ENCODE results near the gene PRDM5.

Gene PRDM5

GRCh38 chr4:120798570-120798969, 124.0 kb downstream of the PRDM5 start:
- Histone ChIP-seq H4K8ac (ENCODE audit: low read depth, low read length) (no peak overlapping the region), H2BK120ac (ENCODE audit: low read depth, low read length) (no peak overlapping the region), H2BK15ac (replicated peaks; ENCODE audit: low read depth) (no peak overlapping the region), H3K79me2 (ENCODE audit: control insufficient read depth, insufficient read depth, low read length) (no peaks in the 10 kb centered on the region), H3K56ac (ENCODE audit: low read length) (no peak overlapping the region), H3K36me3 (ENCODE audit: control insufficient read depth, insufficient read depth, low read length) (no peaks in the 10 kb centered on the region), H3K4me2 (ENCODE audit: low read length) (no peak overlapping the region), H4K5ac (ENCODE audit: low read length) (no peak overlapping the region), H3K23ac (ENCODE audit: low read length) (no peak overlapping the region), H3K79me1 (ENCODE audit: low read length) (no peaks in the 10 kb centered on the region), H3K18ac (ENCODE audit: low read length) (no peak overlapping the region), H3K27me3 (ENCODE audit: insufficient read depth, low read length, poor library complexity) (no peaks in the 10 kb centered on the region), H3K4me1 (ENCODE audit: control insufficient read depth, low read depth, low read length) (no peaks in the 10 kb centered on the region), H2BK5ac (ENCODE audit: low read length) (no peak overlapping the region), H3K9ac (ENCODE audit: low read length) (no peak overlapping the region), H3K4me3 (ENCODE audit: low read length) (no peak overlapping the region), H3K4ac (ENCODE audit: low read depth, low read length) (no peak overlapping the region), H3K27ac (ENCODE audit: low read depth, low read length) (no peak overlapping the region), H2AK5ac (ENCODE audit: low read length) (no peak overlapping the region)
- DNase-seq, result no peak
- WGBS (ENCODE audit: extremely low coverage, insufficient coverage, low lambda C conversion rate), result no CpG with 5 or more reads among the region's 3 CpGs

GRCh38 chr4:120796271-120796670, 126.3 kb downstream of the PRDM5 start:
- Histone ChIP-seq H3K79me1 (ENCODE audit: low read length) (no peaks in the 10 kb centered on the region), H3K4ac (ENCODE audit: low read depth, low read length) (no peak overlapping the region), H2AK5ac (ENCODE audit: low read length) (no peak overlapping the region), H3K36me3 (ENCODE audit: control insufficient read depth, insufficient read depth, low read length) (no peaks in the 10 kb centered on the region), H3K4me3 (ENCODE audit: low read length) (no peak overlapping the region), H3K27ac (ENCODE audit: low read depth, low read length) (no peak overlapping the region), H3K4me2 (ENCODE audit: low read length) (no peak overlapping the region), H2BK15ac (replicated peaks; ENCODE audit: low read depth) (no peak overlapping the region), H2BK5ac (ENCODE audit: low read length) (no peak overlapping the region), H3K79me2 (ENCODE audit: control insufficient read depth, insufficient read depth, low read length) (no peaks in the 10 kb centered on the region), H4K5ac (ENCODE audit: low read length) (no peak overlapping the region), H3K27me3 (ENCODE audit: insufficient read depth, low read length, poor library complexity) (no peaks in the 10 kb centered on the region), H4K8ac (ENCODE audit: low read depth, low read length) (no peak overlapping the region), H3K18ac (ENCODE audit: low read length) (no peak overlapping the region), H3K56ac (ENCODE audit: low read length) (no peak overlapping the region), H3K4me1 (ENCODE audit: control insufficient read depth, low read depth, low read length) (no peaks in the 10 kb centered on the region), H3K9ac (ENCODE audit: low read length) (no peak overlapping the region), H3K23ac (ENCODE audit: low read length) (no peak overlapping the region), H2BK120ac (ENCODE audit: low read depth, low read length) (no peak overlapping the region)
- no CpG with 5 or more reads among the region's 3 CpGs for WGBS (ENCODE audit: extremely low coverage, insufficient coverage, low lambda C conversion rate)
- no peak for DNase-seq

DNA sequence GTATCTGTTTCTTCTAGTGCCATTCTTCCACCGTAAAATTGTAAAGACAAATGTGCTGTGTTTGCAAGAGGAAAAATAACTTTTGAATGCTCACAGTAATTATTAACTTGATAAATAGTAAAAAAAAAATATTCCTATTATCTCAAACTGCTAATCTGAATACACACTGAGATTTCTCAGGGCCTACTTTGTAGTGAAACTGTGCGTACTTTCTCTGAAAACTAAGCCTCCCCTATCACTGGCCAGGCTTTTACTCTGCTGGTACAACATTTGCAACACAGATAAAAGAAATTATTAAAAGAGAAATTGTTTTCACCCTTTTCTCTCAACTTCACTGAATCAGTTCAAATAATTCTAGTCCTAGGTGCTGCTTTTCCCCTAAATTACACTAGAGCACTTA, 137.3 kb downstream of the PRDM5 start:
- Histone ChIP-seq H4K8ac (ENCODE audit: low read depth, low read length) (no peak overlapping the region), H3K79me1 (ENCODE audit: low read length) (no peaks in the 10 kb centered on the region), H2AK5ac (ENCODE audit: low read length) (no peak overlapping the region), H3K4ac (ENCODE audit: low read depth, low read length) (no peak overlapping the region), H3K79me2 (ENCODE audit: control insufficient read depth, insufficient read depth, low read length) (no peaks in the 10 kb centered on the region), H3K56ac (ENCODE audit: low read length) (no peak overlapping the region), H4K5ac (ENCODE audit: low read length) (no peak overlapping the region), H3K4me3 (ENCODE audit: low read length) (no peak overlapping the region), H3K9ac (ENCODE audit: low read length) (no peak overlapping the region), H3K36me3 (ENCODE audit: control insufficient read depth, insufficient read depth, low read length) (no peaks in the 10 kb centered on the region), H2BK5ac (ENCODE audit: low read length) (no peak overlapping the region), H3K18ac (ENCODE audit: low read length) (no peak overlapping the region), H3K27me3 (ENCODE audit: insufficient read depth, low read length, poor library complexity) (no peaks in the 10 kb centered on the region), H2BK120ac (ENCODE audit: low read depth, low read length) (no peak overlapping the region), H3K27ac (ENCODE audit: low read depth, low read length) (no peak overlapping the region), H3K23ac (ENCODE audit: low read length) (no peak overlapping the region), H2BK15ac (replicated peaks; ENCODE audit: low read depth) (no peak overlapping the region), H3K4me1 (ENCODE audit: control insufficient read depth, low read depth, low read length) (no peaks in the 10 kb centered on the region), H3K4me2 (ENCODE audit: low read length) (no peak overlapping the region)
- no CpG with 5 or more reads among the region's 2 CpGs for WGBS (ENCODE audit: extremely low coverage, insufficient coverage, low lambda C conversion rate)
- DNase-seq, result no peak

GRCh38 chr4:120777459-120777858, 145.1 kb downstream of the PRDM5 start:
- no peak overlapping the region for H3K27ac ChIP-seq (ENCODE audit: low read depth, low read length)

GRCh38 chr4:120775431-120775830, 147.1 kb downstream of the PRDM5 start:
- Histone ChIP-seq H2BK5ac (ENCODE audit: low read length) (no peak overlapping the region), H3K9ac (ENCODE audit: low read length) (no peak overlapping the region), H3K18ac (ENCODE audit: low read length) (no peak overlapping the region), H3K4me3 (ENCODE audit: low read length) (no peak overlapping the region), H4K5ac (ENCODE audit: low read length) (no peak overlapping the region), H3K27ac (ENCODE audit: low read depth, low read length) (no peak overlapping the region), H3K79me2 (ENCODE audit: control insufficient read depth, insufficient read depth, low read length) (no peaks in the 10 kb centered on the region), H3K23ac (ENCODE audit: low read length) (no peak overlapping the region), H3K4ac (ENCODE audit: low read depth, low read length) (no peak overlapping the region), H3K4me1 (ENCODE audit: control insufficient read depth, low read depth, low read length) (no peaks in the 10 kb centered on the region), H3K27me3 (ENCODE audit: insufficient read depth, low read length, poor library complexity) (no peaks in the 10 kb centered on the region), H2BK120ac (ENCODE audit: low read depth, low read length) (no peak overlapping the region), H3K79me1 (ENCODE audit: low read length) (no peaks in the 10 kb centered on the region), H2BK15ac (replicated peaks; ENCODE audit: low read depth) (no peak overlapping the region), H3K4me2 (ENCODE audit: low read length) (no peak overlapping the region), H2AK5ac (ENCODE audit: low read length) (no peak overlapping the region), H3K56ac (ENCODE audit: low read length) (no peak overlapping the region), H3K36me3 (ENCODE audit: control insufficient read depth, insufficient read depth, low read length) (no peaks in the 10 kb centered on the region), H4K8ac (ENCODE audit: low read depth, low read length) (no peak overlapping the region)
- DNase-seq, result no peak

More at GRCh38 chr4:120777459-120777858, 145.1 kb downstream of the PRDM5 start:
- Histone ChIP-seq H2BK15ac (replicated peaks; ENCODE audit: low read depth) (no peak overlapping the region), H3K4me3 (ENCODE audit: low read length) (no peak overlapping the region), H3K56ac (ENCODE audit: low read length) (no peak overlapping the region), H3K23ac (ENCODE audit: low read length) (no peak overlapping the region), H3K9ac (ENCODE audit: low read length) (no peak overlapping the region), H3K79me2 (ENCODE audit: control insufficient read depth, insufficient read depth, low read length) (no peaks in the 10 kb centered on the region), H2AK5ac (ENCODE audit: low read length) (no peak overlapping the region), H4K5ac (ENCODE audit: low read length) (no peak overlapping the region), H3K79me1 (ENCODE audit: low read length) (no peaks in the 10 kb centered on the region), H2BK5ac (ENCODE audit: low read length) (no peak overlapping the region), H2BK120ac (ENCODE audit: low read depth, low read length) (no peak overlapping the region), H3K4me1 (ENCODE audit: control insufficient read depth, low read depth, low read length) (no peaks in the 10 kb centered on the region), H3K18ac (ENCODE audit: low read length) (no peak overlapping the region), H3K4me2 (ENCODE audit: low read length) (no peak overlapping the region), H4K8ac (ENCODE audit: low read depth, low read length) (no peak overlapping the region), H3K4ac (ENCODE audit: low read depth, low read length) (no peak overlapping the region), H3K27me3 (ENCODE audit: insufficient read depth, low read length, poor library complexity) (no peaks in the 10 kb centered on the region), H3K36me3 (ENCODE audit: control insufficient read depth, insufficient read depth, low read length) (no peaks in the 10 kb centered on the region)
- DNase-seq, result no peak

- no peaks in the 10 kb centered on the region for H3K79me1 ChIP-seq (ENCODE audit: low read length)
- H2BK120ac ChIP-seq (ENCODE audit: low read depth, low read length), result no peak overlapping the region
- H3K79me2 ChIP-seq (ENCODE audit: control insufficient read depth, insufficient read depth, low read length), result no peaks in the 10 kb centered on the region
- no peak overlapping the region for H4K8ac ChIP-seq (ENCODE audit: low read depth, low read length)
- H2BK5ac ChIP-seq (ENCODE audit: low read length), result no peak overlapping the region
- no peak overlapping the region for H3K56ac ChIP-seq (ENCODE audit: low read length)
- H4K5ac ChIP-seq (ENCODE audit: low read length), result no peak overlapping the region
- no peak overlapping the region for H2AK5ac ChIP-seq (ENCODE audit: low read length)
- no peak overlapping the region for H3K4me3 ChIP-seq (ENCODE audit: low read length)
- no peak overlapping the region for H3K4me2 ChIP-seq (ENCODE audit: low read length)
- H3K23ac ChIP-seq (ENCODE audit: low read length), result no peak overlapping the region
- H3K4me1 ChIP-seq (ENCODE audit: control insufficient read depth, low read depth, low read length), result no peaks in the 10 kb centered on the region
- H2BK15ac ChIP-seq (replicated peaks; ENCODE audit: low read depth), result no peak overlapping the region
- H3K18ac ChIP-seq (ENCODE audit: low read length), result no peak overlapping the region
- no peak overlapping the region for H3K27ac ChIP-seq (ENCODE audit: low read depth, low read length)
- no peak overlapping the region for H3K4ac ChIP-seq (ENCODE audit: low read depth, low read length)
- H3K36me3 ChIP-seq (ENCODE audit: control insufficient read depth, insufficient read depth, low read length), result no peaks in the 10 kb centered on the region
- no CpG with 5 or more reads among the region's 1 CpG for WGBS (ENCODE audit: extremely low coverage, insufficient coverage, low lambda C conversion rate)
- H3K9ac ChIP-seq (ENCODE audit: low read length), result no peak overlapping the region
- DNase-seq, result no peak
- H3K27me3 ChIP-seq (ENCODE audit: insufficient read depth, low read length, poor library complexity), result no peaks in the 10 kb centered on the region
Observed at GRCh38 chr4:120773641-120774040, 148.9 kb downstream of the PRDM5 start.
